ENCODE measurements around the gene CRACR2B.

DNA sequence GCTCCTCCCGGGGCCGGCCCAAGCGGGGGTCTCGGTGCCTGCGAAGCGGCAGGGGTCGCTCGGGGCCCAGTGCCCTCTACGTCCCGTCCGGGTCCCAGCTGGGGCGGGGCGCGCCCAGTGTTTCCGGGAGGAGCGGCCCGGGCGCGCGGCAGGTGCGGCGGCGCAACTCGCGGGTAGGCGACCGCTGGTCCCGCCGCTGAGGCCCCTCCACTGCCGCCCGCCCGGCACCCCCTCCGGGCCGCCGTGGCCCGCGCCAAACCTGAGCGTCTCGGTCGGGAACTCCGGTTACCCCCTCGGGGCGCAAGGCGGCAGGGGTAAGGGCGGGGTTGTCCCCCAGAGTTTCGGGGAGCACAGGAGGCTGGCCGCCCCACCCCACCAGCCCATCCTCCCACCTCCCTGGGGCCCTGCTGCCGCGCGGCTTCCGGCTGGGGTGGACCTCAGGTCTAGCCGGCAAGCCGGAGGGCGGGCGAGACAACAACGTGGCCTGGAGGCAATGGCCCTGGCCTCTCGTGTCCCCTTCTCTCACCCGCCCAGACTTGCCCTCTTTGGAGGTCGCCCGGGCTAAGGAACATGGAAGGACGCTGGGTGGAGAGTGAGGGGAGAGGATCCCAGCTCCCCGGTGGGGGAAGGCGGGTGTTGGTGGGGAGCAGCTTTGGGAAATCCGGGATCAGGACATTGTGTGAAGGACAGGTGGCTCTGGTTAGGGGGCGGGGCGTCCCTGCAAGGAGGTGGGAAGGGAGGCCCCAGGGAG lies 398 bp upstream of the CRACR2B start:
- TF ChIP-seq, protein P1, sequence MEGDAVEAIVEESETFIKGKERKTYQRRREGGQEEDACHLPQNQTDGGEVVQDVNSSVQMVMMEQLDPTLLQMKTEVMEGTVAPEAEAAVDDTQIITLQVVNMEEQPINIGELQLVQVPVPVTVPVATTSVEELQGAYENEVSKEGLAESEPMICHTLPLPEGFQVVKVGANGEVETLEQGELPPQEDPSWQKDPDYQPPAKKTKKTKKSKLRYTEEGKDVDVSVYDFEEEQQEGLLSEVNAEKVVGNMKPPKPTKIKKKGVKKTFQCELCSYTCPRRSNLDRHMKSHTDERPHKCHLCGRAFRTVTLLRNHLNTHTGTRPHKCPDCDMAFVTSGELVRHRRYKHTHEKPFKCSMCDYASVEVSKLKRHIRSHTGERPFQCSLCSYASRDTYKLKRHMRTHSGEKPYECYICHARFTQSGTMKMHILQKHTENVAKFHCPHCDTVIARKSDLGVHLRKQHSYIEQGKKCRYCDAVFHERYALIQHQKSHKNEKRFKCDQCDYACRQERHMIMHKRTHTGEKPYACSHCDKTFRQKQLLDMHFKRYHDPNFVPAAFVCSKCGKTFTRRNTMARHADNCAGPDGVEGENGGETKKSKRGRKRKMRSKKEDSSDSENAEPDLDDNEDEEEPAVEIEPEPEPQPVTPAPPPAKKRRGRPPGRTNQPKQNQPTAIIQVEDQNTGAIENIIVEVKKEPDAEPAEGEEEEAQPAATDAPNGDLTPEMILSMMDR (IDR thresholded peaks at IDR 0.05) = no peak
- TF ChIP-seq POLR2A (IDR thresholded peaks at IDR 0.05) = no peak

Data from heart left ventricle (tissue), 13 donors.